Measurements from ENCODE around the gene AZU1. TPM values are rescaled to one million over a fixed set of nuclear protein-coding genes. Genes with fewer than 3 reads are reported as not detected.

The AZU1 gene
- total and polyA plus RNA-seq, 2 of the 8 experiments (the other 6 are each of a cell fraction or from before 2014, with no cell fraction given): 0.80 to 1.3 TPM

- Histone ChIP-seq H2BK12ac (ENCODE audit: low read depth, low read length) (no peak overlapping the region), H2BK5ac (ENCODE audit: low read depth, low read length) (no peak overlapping the region), H3K23ac (ENCODE audit: insufficient read length) (no peak overlapping the region), H2BK15ac (ENCODE audit: low read length) (no peak overlapping the region), H4K20me1 (replicated peaks in 1 of 2; ENCODE audit: control insufficient read depth in 1 of 2, insufficient read depth in 2 of 2, low read length in 2 of 2) (peaks cover 22 to 38% of the 10 kb centered on the region in 2 experiments), H3K27ac (ENCODE audit: low read depth, low read length) (no peak overlapping the region), H4K8ac (ENCODE audit: extremely low read depth, insufficient read depth, low read length) (peak overlapping the region; percentile 84; the same call in 1 of the 2 replicates), H3K36me3 (ENCODE audit: control insufficient read depth in 2 of 4, insufficient read depth in 4 of 4, low read length in 3 of 4) (peaks cover 44 to 96% (median 64%) of the 10 kb centered on the region in 4 experiments), H2AK5ac (ENCODE audit: low read depth, low read length) (no peak overlapping the region), H3K14ac (ENCODE audit: insufficient read length) (no peak overlapping the region), H3K4ac (replicated peaks; ENCODE audit: insufficient read length, low read depth, low read length) (no peak overlapping the region), H2AFZ (ENCODE audit: low read length) (no peak overlapping the region), H3K56ac (replicated peaks; ENCODE audit: insufficient read length, low read depth, low read length) (no peak overlapping the region), H2BK20ac (ENCODE audit: low read length) (no peak overlapping the region), H3K4me3 (ENCODE audit: extremely low read depth in 1 of 4, insufficient read depth in 2 of 4, low read depth in 3 of 4, low read length in 4 of 4) (no peak overlapping the region), H3K9ac (replicated peaks in 1 of 4; ENCODE audit: extremely low read depth in 1 of 4, low read depth in 3 of 4, low read length in 3 of 4) (no peak overlapping the region), H3K79me1 (ENCODE audit: low read depth, low read length) (peaks cover 4% of the 10 kb centered on the region), H3K4me2 (ENCODE audit: insufficient read depth in 1 of 2, low read depth in 2 of 2, low read length in 2 of 2) (no peak overlapping the region), H3K27me3 (replicated peaks in 1 of 4; ENCODE audit: control insufficient read depth in 3 of 4, extremely low read depth in 1 of 4, insufficient read depth in 3 of 4, low read length in 3 of 4) (no peaks in the 10 kb centered on the region), H3K79me2 (ENCODE audit: control insufficient read depth in 1 of 2, insufficient read depth in 2 of 2, low read length in 2 of 2) (peaks cover 0 to 22% of the 10 kb centered on the region in 2 experiments; a peak in 3 of 4 replicates), H3K18ac (ENCODE audit: extremely low read depth, low read length) (no peak overlapping the region), H3K23me2 (ENCODE audit: low read depth, low read length) (no peaks in the 10 kb centered on the region; the same call in 1 of the 2 replicates), H3K4me1 (replicated peaks in 1 of 4; ENCODE audit: control insufficient read depth in 3 of 4, insufficient read depth in 4 of 4, low read length in 3 of 4) (no peaks in the 10 kb centered on the region; a peak in 1 of 7 replicates), H4K5ac (ENCODE audit: insufficient read length, low read depth, low read length) (no peak overlapping the region), H4K91ac (replicated peaks; ENCODE audit: insufficient read length, low read length) (no peak overlapping the region), H3K9me3 (ENCODE audit: insufficient read depth in 2 of 2, low read depth in 1 of 2, low read length in 1 of 2) (no peaks in the 10 kb centered on the region), H2BK120ac (replicated peaks; ENCODE audit: low read depth, low read length) (no peak overlapping the region)
- ChIA-PET POLR2A (ENCODE audit: partially characterized antibody) (interaction anchor here (0.9 to 16.9 kb wide), 8 partner anchors 8 to 216 kb away, joined by 3 to 277 read pairs (median 7); partner anchors contain the start of genes AZU1, CNN2, PLPPR3 and PTBP1), CTCF (ENCODE audit: partially characterized antibody) (interaction anchor here (0.7 to 1.1 kb wide), 3 partner anchors 9 to 155 kb away, joined by 3 to 5 read pairs (median 3); no protein-coding TSS in a partner anchor)
- TF ChIP-seq MAFK (IDR thresholded peaks at IDR 0.05; ENCODE audit: low read depth, low read length) (no peak), POLR2AphosphoS5 (IDR thresholded peaks at IDR 0.05; ENCODE audit: low read depth, low read length) (peak; percentile 42; the same call in 1 of the 2 replicates), CHD2 (IDR thresholded peaks at IDR 0.05; ENCODE audit: low read length) (no peak), CTBP2 (IDR thresholded peaks at IDR 0.05; ENCODE audit: borderline replicate concordance, insufficient read depth, insufficient read length, low read length) (no peak), SIX5 (IDR thresholded peaks at IDR 0.05; ENCODE audit: low read depth, low read length) (no peak), POLR2A (IDR thresholded peaks at IDR 0.05; ENCODE audit: control extremely low read depth in 1 of 2, low read depth in 2 of 2, low read length in 2 of 2) (peak; percentile 1 to 36; a peak in 2 of 3 replicates), CBX8 (IDR thresholded peaks at IDR 0.05; ENCODE audit: borderline replicate concordance, low read depth, low read length) (no peak), ATF3 (IDR thresholded peaks at IDR 0.05; ENCODE audit: insufficient read depth, low read depth, low read length) (no peak)
- DNase-seq (ENCODE audit: low read depth in 1 of 2, low spot score in 2 of 2) (peak in 1 of 2 experiments; percentile 53), FAIRE-seq (no peak)
- 91% methylated on average over 30 of the region's 30 CpGs; no CpG with 5 or more reads in 1 of the 2 experiments for WGBS, 2 experiments (ENCODE audit: extremely low coverage in 1 of 2, insufficient coverage in 1 of 2, insufficient read length in 1 of 2, insufficient replicate concordance in 2 of 2, low coverage in 1 of 2, low lambda C conversion rate in 2 of 2, missing lambda C conversion rate in 1 of 2)
These were observed 17.4 kb upstream of the AZU1 start for GRCh38 chr19:810077-810855.
